GM18502 (cell line): ENCODE measurements around the gene DTNB.

ENCODE experiments used
- ATAC-seq: cut with Tn5 transposase; IDR thresholded peaks from one replicate; pipeline ENCODE4 v1.9.1; 2021; ENCODE audit warnings: mild to moderate bottlenecking; ENCODE audit not compliant: unreplicated experiment, poor library complexity

Gene DTNB

GRCh38 chr2:25594991-25595390 lies 78.4 kb downstream of the DTNB start:
- ATAC-seq: no peak

DNA sequence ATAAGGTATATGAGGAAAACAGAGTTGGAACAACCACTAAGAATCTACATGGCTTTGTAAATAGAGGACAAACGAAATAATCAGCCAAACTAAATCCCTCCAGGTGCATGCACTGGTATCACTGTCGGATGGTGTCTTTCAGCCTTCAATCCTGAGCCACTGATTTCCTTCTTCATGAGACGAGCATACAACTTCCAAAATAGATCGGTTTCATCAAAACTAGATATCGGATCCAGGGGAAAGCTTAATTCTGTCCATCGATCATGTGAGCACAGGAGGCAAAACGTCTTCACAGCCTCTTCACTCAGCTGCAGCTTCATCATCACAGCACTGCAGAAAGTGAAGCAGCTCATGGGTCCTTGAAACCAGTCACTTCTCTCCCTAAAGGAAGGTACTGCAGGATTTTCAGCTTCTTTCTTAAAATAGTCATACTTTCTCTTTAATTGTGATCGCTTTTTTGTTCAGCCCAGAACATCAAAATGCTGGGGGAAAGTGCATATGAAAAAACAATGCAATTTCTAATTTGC lies 80.5 kb downstream of the DTNB start:
- ATAC-seq: no peak

DNA sequence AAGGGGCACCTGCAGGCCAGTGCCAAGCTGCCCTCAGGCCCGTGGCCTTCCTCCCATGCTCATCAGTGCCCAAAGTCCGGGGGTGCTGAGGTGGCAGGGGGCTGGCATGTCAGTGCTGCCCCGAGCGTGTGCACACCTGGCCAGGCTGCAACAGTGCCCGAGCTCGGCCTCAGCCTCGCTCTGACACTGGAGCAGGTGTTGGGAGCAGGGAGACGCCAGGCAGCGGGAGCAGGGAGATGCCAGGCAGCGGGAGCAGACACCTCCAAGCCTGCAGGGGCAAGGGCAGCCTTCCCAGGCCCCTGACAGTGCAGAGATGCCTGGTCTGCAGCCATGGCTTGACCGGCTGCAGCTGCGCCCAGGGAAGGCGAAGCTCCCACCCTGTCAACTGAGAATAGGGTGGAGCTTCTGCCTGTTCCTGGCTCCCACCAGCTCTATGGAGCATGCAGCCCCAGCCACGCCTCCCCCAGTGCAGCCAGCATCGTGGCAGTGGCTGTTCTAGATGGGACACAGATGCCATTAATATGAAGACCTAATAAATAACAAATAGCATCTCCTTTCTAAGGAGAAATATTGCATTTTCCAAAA lies 82.4 kb downstream of the DTNB start:
- no peak for ATAC-seq

GRCh38 chr2:25589676-25590205 lies 83.6 kb downstream of the DTNB start:
- no peak for ATAC-seq

DNA sequence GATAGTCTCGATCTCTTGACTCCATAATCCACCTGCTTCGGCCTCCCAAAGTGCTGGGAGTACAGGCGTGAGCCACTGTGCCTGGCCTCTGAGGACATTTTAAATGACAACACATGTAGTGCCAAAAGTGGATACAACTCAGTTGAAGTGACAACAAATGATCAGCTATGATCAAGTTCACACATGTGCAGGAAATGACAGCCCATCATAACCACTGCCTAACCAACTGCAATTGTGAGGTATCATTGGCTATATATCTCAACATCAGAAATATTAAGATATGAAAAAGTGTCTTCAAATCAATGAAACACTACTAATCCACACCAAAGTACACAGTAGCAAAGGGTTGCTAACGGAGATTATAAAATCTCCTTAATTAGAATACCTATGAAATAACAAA lies 84.8 kb downstream of the DTNB start:
- ATAC-seq: no peak

- ATAC-seq: no peak
These were observed 86.0 kb downstream of the DTNB start for GRCh38 chr2:25587361-25587760.

- peak; percentile 84 for ATAC-seq
These were observed 86.6 kb downstream of the DTNB start for GRCh38 chr2:25586726-25587144.

DNA sequence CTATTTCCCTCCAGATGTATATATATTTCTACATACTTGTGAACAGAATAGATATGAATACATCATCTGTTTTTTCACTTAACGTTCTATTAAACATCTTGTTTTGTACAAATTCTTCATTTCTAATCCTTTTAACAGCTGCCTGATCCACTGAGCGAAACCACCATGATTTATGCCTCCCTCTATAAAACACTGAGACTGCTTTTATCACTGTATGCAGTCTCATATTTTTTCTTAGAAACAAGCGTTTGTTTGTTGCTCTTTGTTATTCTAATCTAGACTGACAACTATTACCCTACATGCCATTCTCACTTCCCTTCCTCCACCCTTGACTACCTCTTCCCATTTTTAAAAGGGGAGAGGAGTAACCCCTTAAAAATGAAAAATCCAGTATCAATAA lies 88.2 kb downstream of the DTNB start:
- no peak for ATAC-seq

DNA sequence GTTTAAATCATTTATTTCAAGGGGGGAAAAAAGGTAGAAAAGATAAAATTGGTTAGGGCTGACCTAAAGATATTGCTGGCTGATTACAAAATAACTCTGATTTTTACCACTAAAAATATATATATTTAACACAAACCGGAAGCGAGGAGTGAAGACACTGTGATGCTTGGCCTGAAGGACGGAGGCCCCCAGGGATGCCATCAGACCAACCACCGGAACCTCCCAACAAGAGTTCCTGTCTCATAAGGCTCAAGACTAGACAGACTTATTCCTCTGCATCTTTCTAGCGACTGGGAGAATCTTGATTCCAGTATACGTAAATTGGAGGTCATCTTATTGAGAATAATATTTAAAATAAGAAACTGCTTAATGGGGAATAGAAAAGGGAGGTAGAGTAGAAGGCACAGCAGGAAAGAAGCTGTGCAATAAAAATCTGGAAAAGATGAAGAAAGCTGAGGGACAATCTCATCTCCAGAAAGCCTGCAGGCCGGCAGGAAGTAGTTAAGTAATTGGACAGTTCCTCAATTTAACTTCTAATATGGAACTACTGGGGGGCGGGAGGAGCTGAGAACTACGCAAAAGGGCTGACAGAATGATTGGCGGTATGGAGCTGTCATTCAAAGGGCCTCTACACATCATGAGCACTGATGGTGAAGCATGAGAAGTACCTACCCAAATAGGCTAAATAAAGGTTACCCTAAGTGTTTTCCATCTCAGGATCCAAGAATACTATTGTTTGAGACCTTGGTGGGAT lies 91.1 kb downstream of the DTNB start:
- no peak for ATAC-seq

DNA sequence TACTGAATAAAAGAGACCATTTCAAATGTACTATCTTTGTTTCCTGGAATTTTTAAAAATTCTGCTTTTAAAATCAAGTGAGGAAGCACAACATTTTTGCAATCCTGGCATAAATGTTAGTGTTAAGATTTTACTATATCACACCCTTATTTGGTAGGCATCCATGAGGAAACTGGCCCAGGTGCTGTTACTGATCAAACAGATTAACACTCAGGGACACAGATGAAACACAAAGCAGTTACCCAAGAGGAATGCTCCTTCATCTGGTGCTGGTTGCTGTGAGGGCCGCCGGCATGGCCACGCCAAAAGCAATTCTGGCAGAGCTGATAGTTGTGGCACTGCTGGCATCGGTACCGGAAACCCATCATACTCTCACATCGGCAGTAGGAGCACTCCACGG lies 96.8 kb downstream of the DTNB start:
- ATAC-seq: no peak

DNA sequence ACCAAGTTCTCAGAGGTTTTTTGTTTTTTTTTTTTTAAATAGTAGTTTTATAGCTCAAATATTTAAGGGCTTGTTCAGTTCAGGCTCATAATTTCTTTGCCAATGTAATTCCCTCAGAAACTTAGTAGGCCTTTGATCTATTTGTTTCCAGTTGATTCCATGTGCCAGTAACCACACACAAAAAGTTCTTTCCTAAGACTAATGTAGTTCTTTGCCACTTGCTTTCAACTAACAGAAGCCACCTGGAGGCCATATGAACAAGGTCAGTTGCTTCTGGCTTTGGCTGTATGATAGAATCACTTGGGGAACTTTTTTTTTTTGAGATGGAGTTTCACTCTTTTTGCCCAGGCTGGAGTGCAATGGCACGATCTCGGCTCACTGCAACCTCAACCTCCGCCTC lies 100.7 kb downstream of the DTNB start:
- no peak for ATAC-seq

DNA sequence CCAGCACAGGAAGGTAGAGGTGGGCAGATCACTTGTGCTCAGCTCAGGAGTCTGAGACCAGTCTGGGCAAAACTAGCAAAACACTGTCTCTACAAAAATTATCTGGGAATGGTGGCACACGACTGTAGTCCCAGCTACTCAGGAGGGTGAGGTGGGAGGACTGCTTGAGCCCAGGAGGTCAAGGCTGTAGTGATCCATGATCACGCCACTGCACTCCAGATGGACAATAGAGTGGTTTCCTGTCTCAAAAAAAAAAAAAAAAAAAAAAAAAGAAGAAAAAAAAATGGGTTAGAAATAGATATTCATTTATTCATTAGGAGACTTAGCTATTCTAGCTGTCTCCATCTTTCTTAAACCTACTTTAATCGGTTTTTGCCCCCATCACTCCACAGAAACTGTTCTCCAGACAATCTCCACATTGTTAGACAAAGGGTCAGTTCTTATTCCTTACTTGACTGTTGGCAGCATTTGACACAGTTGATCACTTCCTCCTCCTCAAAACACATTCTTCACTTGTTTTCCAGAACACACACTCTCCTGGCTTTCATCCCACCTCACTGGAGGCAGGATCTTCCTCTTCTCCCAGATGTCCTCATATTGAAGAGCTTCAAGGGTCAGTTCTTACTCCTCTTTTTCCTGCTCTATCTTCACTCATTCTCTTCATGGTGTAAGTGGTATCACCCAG lies 103.1 kb downstream of the DTNB start:
- ATAC-seq: no peak

- ATAC-seq: peak; percentile 47
These were observed 106.0 kb downstream of the DTNB start for GRCh38 chr2:25567406-25567805.

GRCh38 chr2:25566694-25567093 lies 106.7 kb downstream of the DTNB start:
- ATAC-seq: peak; percentile 81

DNA sequence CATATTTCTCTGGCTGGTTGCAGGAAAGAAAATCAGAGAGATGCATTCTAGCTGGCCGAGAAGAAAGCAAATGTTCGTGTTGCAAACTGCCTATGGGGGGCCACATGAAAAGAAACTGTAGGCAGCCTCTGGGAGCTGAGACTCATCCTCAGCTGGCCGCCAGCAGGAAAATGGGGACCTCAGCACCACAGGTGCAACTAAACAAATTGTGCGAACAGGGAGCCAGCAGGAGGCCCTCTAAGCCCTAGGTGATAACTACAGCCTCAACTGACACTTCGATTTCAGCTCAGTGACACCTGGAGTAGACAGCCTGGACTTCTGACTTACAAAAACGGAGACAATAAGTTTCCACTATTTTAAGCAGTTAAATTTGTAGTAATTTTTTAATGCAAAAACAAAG lies 107.3 kb downstream of the DTNB start:
- no peak for ATAC-seq

- no peak for ATAC-seq
These were observed 112.1 kb downstream of the DTNB start for GRCh38 chr2:25561136-25561850.

DNA sequence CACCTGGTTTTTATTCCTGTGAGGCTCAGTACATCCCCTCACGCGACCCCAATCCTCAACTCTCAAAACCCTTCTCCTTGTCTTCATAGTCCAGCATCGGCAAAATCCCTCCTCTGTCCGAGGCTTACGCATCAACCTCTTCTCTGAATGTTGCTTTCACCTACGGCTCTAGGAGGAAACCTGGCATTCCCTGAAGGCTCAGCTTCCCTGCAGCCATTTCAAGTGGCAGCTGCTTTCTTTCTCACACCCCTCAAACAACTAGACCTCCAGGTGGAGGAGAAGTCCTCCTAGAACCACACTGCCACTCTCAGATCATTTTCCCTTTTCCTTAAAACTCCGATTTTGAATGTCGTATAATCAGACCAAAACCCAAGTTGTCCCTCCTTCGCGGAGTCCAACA lies 114.2 kb downstream of the DTNB start:
- ATAC-seq: no peak

DNA sequence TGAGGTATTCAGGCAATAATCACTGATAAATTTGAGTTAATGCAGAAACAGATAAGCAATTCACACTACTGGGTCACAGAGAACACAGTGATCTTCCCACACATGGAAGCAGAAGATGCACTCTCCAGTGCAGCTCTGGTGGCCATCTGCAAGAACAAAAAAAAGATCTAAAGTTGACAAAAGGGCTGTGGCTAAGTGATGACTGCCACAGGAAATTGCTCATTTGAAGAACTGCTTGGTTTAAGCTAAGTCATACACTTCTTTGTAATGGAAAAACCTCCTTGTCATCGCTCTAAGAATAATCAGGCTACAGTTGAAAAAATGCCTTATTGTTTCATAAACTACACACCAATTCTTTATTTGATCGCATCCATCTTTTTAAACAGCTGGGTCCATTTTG lies 115.1 kb downstream of the DTNB start:
- peak; percentile 75 for ATAC-seq

DNA sequence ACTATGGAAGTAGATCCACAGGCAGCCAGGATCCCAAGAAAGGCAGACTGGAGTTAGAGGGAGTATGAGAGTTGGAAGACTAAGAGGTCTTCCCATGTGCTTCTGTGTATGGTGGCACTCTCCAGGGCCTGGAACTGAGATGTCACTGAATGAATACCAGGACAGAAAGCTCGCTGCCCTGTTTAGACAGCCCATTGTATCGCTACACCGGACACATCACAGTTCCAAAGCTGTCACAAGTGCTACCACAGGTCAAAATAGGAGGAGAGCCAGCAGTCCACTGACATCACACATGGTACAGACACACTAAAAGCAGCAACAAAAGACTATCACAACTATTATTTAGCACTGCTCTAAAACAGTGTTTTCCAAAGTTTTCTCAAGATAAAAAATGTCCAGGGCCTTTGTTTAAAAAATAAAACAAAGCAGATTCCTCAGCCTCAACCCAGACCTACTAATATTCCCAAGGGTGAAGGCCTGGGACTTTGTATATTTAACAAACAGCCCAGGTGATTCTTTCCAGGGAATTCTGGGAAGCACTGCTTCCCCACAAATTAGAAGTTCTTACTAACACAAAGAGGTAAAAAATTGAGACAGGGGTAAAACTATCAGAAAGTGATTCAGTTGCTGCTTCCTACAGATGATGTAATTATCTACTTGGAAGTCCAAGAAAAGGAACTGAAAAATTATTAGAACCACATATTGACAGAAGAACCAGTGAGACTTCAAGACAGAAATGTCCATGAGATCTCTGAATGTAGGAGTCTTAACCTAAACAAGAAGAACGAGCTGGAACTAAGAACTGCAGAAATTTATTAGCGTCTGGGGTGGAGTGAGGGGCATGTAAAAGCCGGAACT lies 116.0 kb downstream of the DTNB start:
- ATAC-seq: peak; percentile 35

- ATAC-seq: no peak
These were observed 121.1 kb downstream of the DTNB start for GRCh38 chr2:25552318-25552717.
